Heart right ventricle (tissue), 16 donors: ENCODE measurements around the gene KRT1. TPM values are rescaled to one million over a fixed set of nuclear protein-coding genes. Genes with fewer than 3 reads are reported as not detected.

Source experiments
- ATAC-seq, 8 donors: fragments of 200-7000 bp; cut with Tn5 transposase; one replicate each; pipeline ENCODE4 v1.9.1; 2020; ENCODE audit warnings: mild to moderate bottlenecking in 8 of 8, moderate library complexity in 8 of 8, moderate number of reproducible peaks in 1 of 8
- DNase-seq, 2 donors: peaks; one replicate each; pipeline ENCODE4 v3.0.0-alpha.2; 2020
- H3K27ac ChIP-seq, 10 donors: fragments of 200-600 bp; sonication (generic) in 2 of 10; one replicate each; pipeline versions ENCODE4 v1.5.0 to v1.8.0; 2020 to 2022; ENCODE audit warnings: mild to moderate bottlenecking in 3 of 10
- H3K27me3 ChIP-seq, 7 donors: fragments of 200-600 bp; one replicate each; pipeline ENCODE4 v1.8.0; 2021 to 2022; ENCODE audit warnings: mild to moderate bottlenecking in 2 of 7
- H3K36me3 ChIP-seq, 9 donors: fragments of 200-600 bp; sonication (generic) in 1 of 9; one replicate each; pipeline versions ENCODE4 v1.5.0 to v1.8.0; 2020 to 2022; ENCODE audit warnings: mild to moderate bottlenecking in 2 of 9
- H3K4me1 ChIP-seq, 9 donors: fragments of 200-600 bp; sonication (generic) in 1 of 9; one replicate each; pipeline versions ENCODE4 v1.5.0 to v1.8.0; 2020 to 2022; ENCODE audit warnings: mild to moderate bottlenecking in 4 of 9
- H3K4me3 ChIP-seq, 10 donors: fragments of 200-600 bp; sonication (generic) in 2 of 10; one replicate each; pipeline versions ENCODE4 v1.5.0 to v1.8.0; 2020 to 2022; ENCODE audit warnings: mild to moderate bottlenecking in 7 of 10, moderate library complexity in 2 of 10
- H3K9me3 ChIP-seq, 11 donors: fragments of 200-600 bp in 10 of 11; sonication (generic) in 2 of 11; one replicate each; pipeline versions ENCODE4 v1.5.0 to v1.8.0; 2013 to 2022; ENCODE audit warnings: mild to moderate bottlenecking in 2 of 11, control low read depth in 1 of 11, moderate library complexity in 1 of 11
- CTCF ChIP-seq, 9 donors: fragments of 200-600 bp; sonication (generic) in 2 of 9; IDR thresholded peaks; one replicate each; pipeline versions ENCODE4 v1.5.0 to v1.8.0; 2021 to 2022; ENCODE audit warnings: antibody characterized with exemption in 9 of 9, mild to moderate bottlenecking in 5 of 9, moderate library complexity in 1 of 9
- WGBS, 2 donors: extraction: QIAGEN DNeasy Blood & Tissue Kit; methylation state at CpG; one replicate each; pipeline ENCODE4 v1.1.7; 2013; ENCODE audit warnings: inconsistent platforms in 1 of 2; 5-methylcytosine and 5-hydroxymethylcytosine counted together
- intact Hi-C, 10 donors: fragments of 100-400 bp; cut with DNase I; formaldehyde crosslinking; loops; one replicate each; pipeline versions ENCODE4 v1.11.1 to v1.14.2; 2022
- polyA plus RNA-seq, 2 donors: library from polyadenylated mRNA; stranded (reverse); fragments of 200-250 nt; gene quantifications; one replicate each; pipeline ENCODE4 v1.2.3, GENCODE V29; 2013
- total RNA-seq, 10 donors: library from RNA; stranded (reverse); fragmentation: NEBNext Ultra II Directional in 3 of 10; extraction: Animal tissue kit (Norgen Biotek cat#: 25700) in 3 of 10; gene quantifications; one replicate each; pipeline versions ENCODE4 v1.2.1 to v1.2.4, GENCODE V29; 2021 to 2023
- donor health status: Arrhythmogenic right ventricular cardiomyopathy.
- donor health status: ischemic (EF 13 %, LVEDD 7.1; RV severe dilation, severe dysfunction).
- donor health status: healthy with polysubstance abuse.
- donor health status: DM: no; HTN: yes; CAD: no.
- donor health status: DM: no; HTN: no; CAD: no.
- donor health status: ischemic (EF 25% LVEDD 6.9; RV normal size, moderate dysfunction).
- donor health status: ischemic (EF 25% LVEDD 5.7; RV mildly dilated, moderate dysfunction).
- donor health status: healthy.
- donor health status: DM: yes; HTN: yes; CAD: no.
- donor health status: Ischemic cardiomyopathy.
- donor health status: ischemic (EF 35%, LVEDD 5.7; RV mildly dilated, moderate dysfunction).
- donor health status: nonischemic (EF 11% LVEDD 7.7; RV severe dilation, severe dysfunction).
- donor health status: DM: yes; HTN: yes; CAD: no.
- donor health status: PGD.
- donor health status: ischemic (EF 29% LVEDD 5.4; RV normal size, mild dysfunction).
- donor health status: nonischemic (EF 23%, LVEDD 6.1; RV moderate dilation, normal function).

The KRT1 gene
- total and polyA plus RNA-seq, 12 donors = not detected

GRCh38 chr12:52627395-52628110 lies 52.7 kb downstream of the KRT1 start:
- DNase-seq (no peak), ATAC-seq (no peak)
- TF ChIP-seq CTCF (IDR thresholded peaks at IDR 0.05) = no peak
- H3K4me1 ChIP-seq = no peaks in the 10 kb centered on the region
- H3K36me3 ChIP-seq = no peaks in the 10 kb centered on the region
- H3K4me3 ChIP-seq = no peak overlapping the region
- H3K9me3 ChIP-seq = peaks cover 0 to 10% (median 0%) of the 10 kb centered on the region in 11 donors
- whole genome bisulfite sequencing, 2 donors = 56 to 68% methylated on average over 2 of the region's 2 CpGs
- H3K27ac ChIP-seq = no peak overlapping the region
- intact Hi-C loops = no loop called here
- peaks cover 0 to 45% (median 0%) of the 10 kb centered on the region in 7 donors for H3K27me3 ChIP-seq

Other genes starting within 250 kb of the KRT1 start
- gene KRT75, start 246.0 kb downstream of the KRT1 start, total RNA-seq = not detected
- not detected for gene KRT75, start 246.0 kb downstream of the KRT1 start, polyA plus RNA-seq
- gene KRT6B, start 228.3 kb downstream of the KRT1 start, total RNA-seq = not detected
- under 1 TPM in 1 of 2 donors, not detected in 1; 0.06 TPM for gene KRT6B, start 228.3 kb downstream of the KRT1 start, polyA plus RNA-seq
- not detected for gene KRT6C, start 206.6 kb downstream of the KRT1 start, total RNA-seq
- gene KRT6C, start 206.6 kb downstream of the KRT1 start, polyA plus RNA-seq = under 1 TPM in 1 of 2 donors, not detected in 1; 0.06 TPM
- gene KRT6A, start 187.2 kb downstream of the KRT1 start, total RNA-seq = under 1 TPM in 1 of 10 donors, not detected in 9; 0.21 TPM
- 1 to 10 TPM in 1 of 2 donors, not detected in 1; 1.1 TPM for gene KRT6A, start 187.2 kb downstream of the KRT1 start, polyA plus RNA-seq
- gene KRT5, start 160.0 kb downstream of the KRT1 start, total RNA-seq = 1 to 10 TPM in 1 of 10 donors, under 1 TPM in 2, not detected in 7; 0.25 to 1.5 (median 0.45) TPM
- under 1 TPM in 1 of 2 donors, not detected in 1; 0.90 TPM for gene KRT5, start 160.0 kb downstream of the KRT1 start, polyA plus RNA-seq
- not detected for gene KRT71, start 127.3 kb downstream of the KRT1 start, total RNA-seq
- gene KRT71, start 127.3 kb downstream of the KRT1 start, polyA plus RNA-seq = not detected
- gene KRT74, start 106.6 kb downstream of the KRT1 start, total RNA-seq = under 1 TPM in 1 of 10 donors, not detected in 9; 0.62 TPM
- not detected for gene KRT74, start 106.6 kb downstream of the KRT1 start, polyA plus RNA-seq
- under 1 TPM in 1 of 10 donors, not detected in 9; 0.15 TPM for gene KRT72, start 78.9 kb downstream of the KRT1 start, total RNA-seq
- gene KRT72, start 78.9 kb downstream of the KRT1 start, polyA plus RNA-seq = not detected
- gene KRT73, start 61.8 kb downstream of the KRT1 start, total RNA-seq = not detected
- not detected for gene KRT73, start 61.8 kb downstream of the KRT1 start, polyA plus RNA-seq
- not detected for gene KRT2, start 28.2 kb downstream of the KRT1 start, total RNA-seq
- gene KRT2, start 28.2 kb downstream of the KRT1 start, polyA plus RNA-seq = not detected
- under 1 TPM in 1 of 10 donors, not detected in 9; 0.08 TPM for gene KRT77, start 23.1 kb upstream of the KRT1 start, total RNA-seq
- not detected for gene KRT77, start 23.1 kb upstream of the KRT1 start, polyA plus RNA-seq
- gene KRT76, start 96.9 kb upstream of the KRT1 start, total RNA-seq = not detected
- gene KRT76, start 96.9 kb upstream of the KRT1 start, polyA plus RNA-seq = not detected
- not detected for gene KRT3, start 115.7 kb upstream of the KRT1 start, total RNA-seq
- not detected for gene KRT3, start 115.7 kb upstream of the KRT1 start, polyA plus RNA-seq
- gene KRT4, start 133.7 kb upstream of the KRT1 start, total RNA-seq = not detected
- 1 to 10 TPM in 1 of 2 donors, not detected in 1; 2.5 TPM for gene KRT4, start 133.7 kb upstream of the KRT1 start, polyA plus RNA-seq
- not detected for gene KRT79, start 153.9 kb upstream of the KRT1 start, total RNA-seq
- under 1 TPM in 1 of 2 donors, not detected in 1; 0.30 TPM for gene KRT79, start 153.9 kb upstream of the KRT1 start, polyA plus RNA-seq
- gene KRT78, start 168.6 kb upstream of the KRT1 start, total RNA-seq = not detected
- under 1 TPM in 1 of 2 donors, not detected in 1; 0.07 TPM for gene KRT78, start 168.6 kb upstream of the KRT1 start, polyA plus RNA-seq
- gene KRT8, start 224.7 kb upstream of the KRT1 start, total RNA-seq = 100 to 1,000 TPM in 6 of 10 donors, 10 to 100 TPM in 4; 52.1 to 150 (median 109) TPM
- 100 to 1,000 TPM; 153 to 161 TPM for gene KRT8, start 224.7 kb upstream of the KRT1 start, polyA plus RNA-seq